ENCODE measurements around the gene SAPCD2. TPM values are rescaled to one million over a fixed set of nuclear protein-coding genes. Genes with fewer than 3 reads are reported as not detected.
A peak's percentile ranks its signal among the peaks of the same experiment; 100 is the strongest.

SAPCD2 gene
- total and polyA plus RNA-seq, 2 experiments from 2014 or later: 4.7 to 42.1 TPM

DNA sequence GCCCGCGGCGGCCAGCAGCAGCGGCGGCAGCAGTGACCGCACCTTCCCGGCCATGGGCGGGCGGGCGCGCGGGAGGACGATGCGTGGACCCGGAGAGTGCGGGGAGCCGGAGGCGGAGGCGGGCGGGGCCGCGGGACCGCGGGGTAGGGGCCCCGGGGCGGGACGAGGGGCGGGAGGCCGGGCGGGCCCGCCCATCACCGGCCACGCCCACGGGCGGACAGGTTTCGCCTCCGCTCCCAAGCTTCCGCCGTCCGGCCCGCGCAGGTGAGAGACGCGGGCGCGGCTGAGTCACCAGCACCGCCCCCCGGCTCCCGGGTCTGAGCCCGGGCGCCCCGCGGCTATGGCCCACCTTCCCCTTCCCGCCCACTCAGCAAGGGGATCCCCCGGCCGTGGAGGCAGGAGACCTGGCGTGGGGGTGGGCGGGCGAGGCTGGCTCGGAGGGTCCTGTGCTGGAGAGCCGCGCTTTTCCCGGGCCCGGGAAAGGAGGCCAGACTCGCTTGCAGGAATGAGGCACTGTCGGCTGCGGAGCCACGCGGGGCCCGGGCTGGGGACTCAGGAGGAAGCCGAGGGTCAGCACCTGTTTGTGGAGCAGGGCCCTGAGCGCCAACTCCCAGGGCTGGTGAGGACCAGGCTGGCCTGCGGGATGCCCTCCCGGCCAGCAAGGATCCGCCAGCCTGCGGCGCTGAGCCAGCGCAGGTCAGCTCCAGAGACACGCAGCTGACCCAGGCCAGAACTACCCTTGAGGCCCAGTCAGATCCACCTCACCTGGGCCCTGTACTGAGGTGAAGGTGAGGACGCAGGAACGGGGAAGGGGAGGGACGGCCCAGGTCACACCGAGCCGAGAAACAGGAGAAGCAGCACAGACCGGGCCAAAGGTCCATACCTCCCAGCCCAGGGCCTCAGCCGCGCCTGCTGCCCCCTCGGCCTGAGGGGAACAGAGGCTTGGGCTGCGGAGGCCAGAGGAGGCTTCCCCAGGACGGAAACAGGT is 16.1 kb downstream of the SAPCD2 start, which contains the start of gene ENTPD2:
Gene ENTPD2, minus strand, starts transcription at position 118 of the 988 bp plus-strand sequence. Its CDS starts 64 bp downstream, at position 54.
- no peak for DNase-seq (ENCODE audit: low read depth in 1 of 2, low spot score in 1 of 2)
- Histone ChIP-seq H3K4me3 (peak within 1 kb of the TSS; percentile 27), H3K36me3 (no peaks in the 10 kb centered on the region), H3K27me3 (peaks cover 84% of the 10 kb centered on the region), H3K9me3 (ENCODE audit: low read depth) (no peaks in the 10 kb centered on the region), H3K4me1 (ENCODE audit: low read depth) (no peaks in the 10 kb centered on the region), H3K27ac (no peak within 1 kb of the TSS)
- TF ChIP-seq, protein P1, sequence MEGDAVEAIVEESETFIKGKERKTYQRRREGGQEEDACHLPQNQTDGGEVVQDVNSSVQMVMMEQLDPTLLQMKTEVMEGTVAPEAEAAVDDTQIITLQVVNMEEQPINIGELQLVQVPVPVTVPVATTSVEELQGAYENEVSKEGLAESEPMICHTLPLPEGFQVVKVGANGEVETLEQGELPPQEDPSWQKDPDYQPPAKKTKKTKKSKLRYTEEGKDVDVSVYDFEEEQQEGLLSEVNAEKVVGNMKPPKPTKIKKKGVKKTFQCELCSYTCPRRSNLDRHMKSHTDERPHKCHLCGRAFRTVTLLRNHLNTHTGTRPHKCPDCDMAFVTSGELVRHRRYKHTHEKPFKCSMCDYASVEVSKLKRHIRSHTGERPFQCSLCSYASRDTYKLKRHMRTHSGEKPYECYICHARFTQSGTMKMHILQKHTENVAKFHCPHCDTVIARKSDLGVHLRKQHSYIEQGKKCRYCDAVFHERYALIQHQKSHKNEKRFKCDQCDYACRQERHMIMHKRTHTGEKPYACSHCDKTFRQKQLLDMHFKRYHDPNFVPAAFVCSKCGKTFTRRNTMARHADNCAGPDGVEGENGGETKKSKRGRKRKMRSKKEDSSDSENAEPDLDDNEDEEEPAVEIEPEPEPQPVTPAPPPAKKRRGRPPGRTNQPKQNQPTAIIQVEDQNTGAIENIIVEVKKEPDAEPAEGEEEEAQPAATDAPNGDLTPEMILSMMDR (IDR thresholded peaks at IDR 0.05; ENCODE audit: low read depth, low read length): no peak

DNA sequence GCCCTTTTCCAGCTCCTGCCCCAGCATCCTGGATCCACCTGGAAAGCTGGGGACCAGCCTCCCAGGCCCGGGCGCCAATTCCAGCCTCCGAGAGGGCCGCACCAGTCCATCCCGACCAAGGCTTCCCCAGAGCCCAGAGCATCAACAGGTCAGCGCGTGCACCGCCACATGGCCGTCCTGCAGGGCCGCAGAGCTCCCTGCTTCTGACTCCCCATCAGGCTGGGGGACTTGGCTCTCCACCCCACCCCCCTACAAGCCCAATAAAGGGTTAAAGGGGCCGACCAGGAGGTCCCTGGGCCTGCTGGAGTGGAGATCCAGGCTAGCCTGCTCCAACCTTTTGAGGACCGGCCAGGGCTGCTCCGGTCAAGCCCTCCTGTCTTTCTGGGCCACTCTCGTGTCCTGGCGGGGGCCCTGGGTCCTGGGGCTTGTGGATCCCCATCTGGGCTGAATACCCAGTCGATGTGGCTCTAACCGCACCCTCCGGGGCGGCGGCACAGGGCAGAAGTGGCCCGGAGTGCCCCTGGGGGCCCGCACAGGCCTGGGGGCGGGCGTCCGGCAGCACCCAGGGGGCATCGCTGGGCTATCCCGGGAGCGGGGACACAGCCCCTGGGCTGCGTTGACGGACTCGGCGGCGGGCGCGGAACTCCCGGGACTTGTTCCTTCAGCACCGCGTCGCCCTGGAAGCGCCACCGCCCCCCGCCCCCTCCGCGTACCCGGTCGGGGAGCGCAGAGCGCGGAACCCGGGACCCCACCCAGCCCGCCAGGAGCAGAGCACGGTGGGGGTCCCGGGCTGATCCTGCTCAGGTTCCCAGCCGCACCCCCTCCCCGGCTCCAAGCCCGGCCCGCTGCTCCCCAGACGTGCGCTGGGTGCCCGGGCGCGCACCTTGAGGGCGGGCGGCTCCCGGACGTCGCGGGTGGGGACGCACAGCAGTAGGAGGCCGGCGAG is 17.1 kb downstream of the SAPCD2 start:
- Histone ChIP-seq H3K9me3 (ENCODE audit: low read depth) (no peaks in the 10 kb centered on the region), H3K4me1 (ENCODE audit: low read depth) (no peaks in the 10 kb centered on the region), H3K27me3 (peaks cover 89% of the 10 kb centered on the region), H3K4me3 (peak overlapping the region; percentile 27), H3K36me3 (no peaks in the 10 kb centered on the region), H3K27ac (no peak overlapping the region)
- TF ChIP-seq, protein P1 (IDR thresholded peaks at IDR 0.05; ENCODE audit: low read depth, low read length): no peak
- no peak for DNase-seq (ENCODE audit: low read depth in 1 of 2, low spot score in 1 of 2)

DNA sequence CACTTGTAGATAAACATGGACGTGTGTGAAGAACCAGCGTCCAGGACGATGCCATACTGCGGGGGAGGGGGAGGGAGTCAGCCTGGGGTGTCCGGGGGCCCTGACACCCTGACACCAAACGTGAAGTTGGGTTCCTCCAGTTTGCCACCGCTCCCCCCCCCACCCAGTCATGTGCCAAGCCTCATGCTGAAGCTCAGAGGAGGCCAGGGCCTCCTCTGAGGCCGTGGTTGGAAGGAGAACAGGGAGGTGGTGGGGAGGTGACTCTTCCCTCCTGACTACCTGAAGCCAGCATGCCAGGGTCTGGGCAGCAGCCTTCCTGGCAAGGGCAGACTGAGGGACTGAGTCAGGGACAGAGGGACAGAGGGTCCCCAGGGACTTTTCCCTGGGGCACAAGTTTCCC is 18.1 kb downstream of the SAPCD2 start:
- H3K4me1 ChIP-seq (ENCODE audit: low read depth): no peaks in the 10 kb centered on the region

DNA sequence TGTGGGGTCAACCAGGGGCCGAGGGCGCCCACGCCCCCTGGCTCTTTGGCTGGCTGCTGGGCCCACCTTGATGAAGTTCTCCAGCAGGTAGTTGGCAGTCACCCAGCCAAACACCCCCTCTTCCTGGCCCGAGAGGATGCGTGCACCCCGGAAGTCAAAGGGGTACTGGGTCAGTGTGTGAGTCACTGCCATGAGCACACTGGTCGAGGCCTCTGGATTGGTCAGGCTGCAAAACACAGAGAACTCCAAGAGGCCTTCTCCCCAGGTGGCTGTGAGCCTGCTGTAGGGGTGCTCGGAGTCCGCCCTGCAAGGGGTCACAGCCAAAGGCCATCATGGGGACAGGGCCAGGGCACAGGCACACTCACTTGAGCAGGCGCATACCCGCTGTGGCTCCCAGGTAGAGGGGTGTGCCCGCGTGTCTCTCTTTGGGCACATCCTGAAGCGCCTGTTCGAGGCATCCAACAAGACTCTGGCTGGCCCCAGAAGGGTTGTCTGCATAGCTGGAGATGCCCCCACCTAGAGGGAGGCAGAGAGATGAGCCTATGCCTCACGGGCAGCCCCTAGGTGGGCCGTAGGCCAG is 19.1 kb downstream of the SAPCD2 start:
- DNase-seq (ENCODE audit: low read depth in 1 of 2, low spot score in 1 of 2): no peak
- Histone ChIP-seq H3K4me1 (ENCODE audit: low read depth) (no peaks in the 10 kb centered on the region), H3K36me3 (no peaks in the 10 kb centered on the region), H3K4me3 (no peak overlapping the region), H3K27me3 (peaks cover 93% of the 10 kb centered on the region), H3K9me3 (ENCODE audit: low read depth) (no peaks in the 10 kb centered on the region), H3K27ac (no peak overlapping the region)
- TF ChIP-seq, protein P1 (IDR thresholded peaks at IDR 0.05; ENCODE audit: low read depth, low read length): no peak

More for the DNA sequence above, 18.1 kb downstream of the SAPCD2 start:
- DNase-seq (ENCODE audit: low read depth in 1 of 2, low spot score in 1 of 2): no peak
- H3K4me3 ChIP-seq: no peak overlapping the region
- H3K27me3 ChIP-seq: peaks cover 95% of the 10 kb centered on the region
- no peaks in the 10 kb centered on the region for H3K9me3 ChIP-seq (ENCODE audit: low read depth)
- TF ChIP-seq, protein P1 (IDR thresholded peaks at IDR 0.05; ENCODE audit: low read depth, low read length): no peak
- H3K27ac ChIP-seq: no peak overlapping the region
- no peaks in the 10 kb centered on the region for H3K36me3 ChIP-seq

DNA sequence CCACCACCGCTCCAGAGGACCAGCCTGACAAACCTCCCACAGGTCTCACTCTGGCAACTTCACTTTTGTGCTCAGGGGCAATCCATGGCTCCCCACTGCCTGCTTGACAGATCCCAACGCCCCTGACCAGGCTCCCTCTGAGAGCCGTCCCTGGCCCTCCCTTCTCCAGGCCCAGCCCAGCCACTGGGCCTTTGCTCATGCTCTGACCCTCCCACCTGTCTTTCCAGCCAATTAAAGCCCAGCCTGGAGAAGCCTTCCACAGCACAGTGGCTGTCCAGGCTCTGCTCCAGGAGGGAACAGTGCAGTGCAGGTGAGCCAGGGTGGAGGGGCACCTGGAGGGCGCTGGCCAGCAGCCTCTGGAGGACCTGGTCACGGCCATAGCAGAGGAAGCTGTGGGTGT is 19.8 kb downstream of the SAPCD2 start:
- no peak overlapping the region for H3K4me3 ChIP-seq
- no peaks in the 10 kb centered on the region for H3K36me3 ChIP-seq
- H3K27ac ChIP-seq: no peak overlapping the region
- H3K4me1 ChIP-seq (ENCODE audit: low read depth): no peaks in the 10 kb centered on the region
- no peak for DNase-seq (ENCODE audit: low read depth in 1 of 2, low spot score in 1 of 2)
- H3K9me3 ChIP-seq (ENCODE audit: low read depth): no peaks in the 10 kb centered on the region
- peaks cover 87% of the 10 kb centered on the region for H3K27me3 ChIP-seq
- TF ChIP-seq, protein P1 (IDR thresholded peaks at IDR 0.05; ENCODE audit: low read depth, low read length): no peak

Measured in cardiac muscle cell (in vitro differentiated cells and primary cell).